ENCODE results near the gene CYSTM1. TPM values are rescaled to one million over a fixed set of nuclear protein-coding genes. Genes with fewer than 3 reads are reported as not detected.
A peak's percentile ranks its signal among the peaks of the same experiment; 100 is the strongest.

CYSTM1 gene
- total RNA-seq, 2 donors from 2014 or later, result 64.9 to 89.5 TPM

DNA sequence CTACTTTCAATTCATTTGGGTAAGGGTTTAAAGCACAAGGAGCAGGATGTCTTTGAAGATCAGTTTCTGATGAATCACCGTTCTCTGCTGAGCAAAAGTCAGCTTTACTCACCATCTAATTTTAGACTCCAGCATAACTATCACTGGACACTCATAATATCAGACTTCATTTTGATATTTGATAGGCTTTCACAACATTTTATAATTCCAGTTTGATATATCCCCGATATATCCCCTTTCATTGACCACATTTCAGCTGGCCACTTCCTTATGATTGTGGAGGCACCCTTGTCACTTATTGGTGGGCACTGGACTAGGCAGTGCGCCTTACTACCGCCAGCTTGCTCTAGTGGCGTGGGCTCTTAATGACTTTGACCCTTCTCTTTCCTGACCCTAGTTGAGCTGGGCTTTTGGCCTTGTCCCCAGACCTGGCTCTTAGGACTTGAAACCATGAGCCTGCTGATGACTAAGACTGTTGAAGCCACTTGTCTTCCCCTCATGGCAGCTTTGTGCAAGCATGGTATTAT lies 46.8 kb downstream of the CYSTM1 start:
- H3K36me3 ChIP-seq, result no peaks in the 10 kb centered on the region
- no peak overlapping the region for H3K4me3 ChIP-seq
- no peak for DNase-seq (ENCODE audit: low spot score)
- H3K27me3 ChIP-seq (replicated peaks; ENCODE audit: insufficient read depth), result no peaks in the 10 kb centered on the region
- peak; percentile 67 for ATAC-seq (ENCODE audit: insufficient number of reproducible peaks, low FRiP score, low read depth)
- no peak overlapping the region for H3K27ac ChIP-seq
- H3K4me1 ChIP-seq (ENCODE audit: control insufficient read depth in 1 of 2, low read depth in 2 of 2), result peaks cover 10 to 41% of the 10 kb centered on the region in 2 donors
- TF ChIP-seq, protein P1, sequence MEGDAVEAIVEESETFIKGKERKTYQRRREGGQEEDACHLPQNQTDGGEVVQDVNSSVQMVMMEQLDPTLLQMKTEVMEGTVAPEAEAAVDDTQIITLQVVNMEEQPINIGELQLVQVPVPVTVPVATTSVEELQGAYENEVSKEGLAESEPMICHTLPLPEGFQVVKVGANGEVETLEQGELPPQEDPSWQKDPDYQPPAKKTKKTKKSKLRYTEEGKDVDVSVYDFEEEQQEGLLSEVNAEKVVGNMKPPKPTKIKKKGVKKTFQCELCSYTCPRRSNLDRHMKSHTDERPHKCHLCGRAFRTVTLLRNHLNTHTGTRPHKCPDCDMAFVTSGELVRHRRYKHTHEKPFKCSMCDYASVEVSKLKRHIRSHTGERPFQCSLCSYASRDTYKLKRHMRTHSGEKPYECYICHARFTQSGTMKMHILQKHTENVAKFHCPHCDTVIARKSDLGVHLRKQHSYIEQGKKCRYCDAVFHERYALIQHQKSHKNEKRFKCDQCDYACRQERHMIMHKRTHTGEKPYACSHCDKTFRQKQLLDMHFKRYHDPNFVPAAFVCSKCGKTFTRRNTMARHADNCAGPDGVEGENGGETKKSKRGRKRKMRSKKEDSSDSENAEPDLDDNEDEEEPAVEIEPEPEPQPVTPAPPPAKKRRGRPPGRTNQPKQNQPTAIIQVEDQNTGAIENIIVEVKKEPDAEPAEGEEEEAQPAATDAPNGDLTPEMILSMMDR (IDR thresholded peaks at IDR 0.05), result no peak
- no peaks in the 10 kb centered on the region for H3K9me3 ChIP-seq

DNA sequence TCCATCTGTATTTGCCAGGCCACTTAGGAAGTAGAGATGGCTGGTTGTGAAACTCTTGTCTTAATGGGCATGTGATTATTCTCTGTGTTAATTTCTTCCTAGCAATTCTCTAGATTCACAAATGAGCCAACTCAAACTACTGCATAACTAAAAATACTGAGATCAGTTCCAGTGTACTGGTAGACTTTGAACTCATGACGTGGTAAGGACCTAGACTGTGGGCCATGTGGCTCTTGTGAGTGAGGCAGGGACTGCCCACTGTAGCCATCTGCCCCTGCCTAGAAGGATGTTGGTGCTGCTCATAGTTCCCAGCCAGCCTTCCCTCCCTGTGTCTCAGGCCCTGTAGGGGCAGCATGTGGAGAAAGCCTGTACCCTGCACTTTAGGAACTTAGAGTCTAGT lies 47.4 kb downstream of the CYSTM1 start:
- TF ChIP-seq, protein P1 (IDR thresholded peaks at IDR 0.05), result no peak
- Histone ChIP-seq H3K27ac (no peak overlapping the region), H3K4me3 (no peak overlapping the region), H3K27me3 (replicated peaks; ENCODE audit: insufficient read depth) (no peaks in the 10 kb centered on the region), H3K9me3 (no peaks in the 10 kb centered on the region), H3K36me3 (no peaks in the 10 kb centered on the region), H3K4me1 (ENCODE audit: control insufficient read depth in 1 of 2, low read depth in 2 of 2) (peaks cover 10 to 41% of the 10 kb centered on the region in 2 donors)
- no peak for ATAC-seq (ENCODE audit: insufficient number of reproducible peaks, low FRiP score, low read depth)
- no peak for DNase-seq (ENCODE audit: low spot score)

DNA sequence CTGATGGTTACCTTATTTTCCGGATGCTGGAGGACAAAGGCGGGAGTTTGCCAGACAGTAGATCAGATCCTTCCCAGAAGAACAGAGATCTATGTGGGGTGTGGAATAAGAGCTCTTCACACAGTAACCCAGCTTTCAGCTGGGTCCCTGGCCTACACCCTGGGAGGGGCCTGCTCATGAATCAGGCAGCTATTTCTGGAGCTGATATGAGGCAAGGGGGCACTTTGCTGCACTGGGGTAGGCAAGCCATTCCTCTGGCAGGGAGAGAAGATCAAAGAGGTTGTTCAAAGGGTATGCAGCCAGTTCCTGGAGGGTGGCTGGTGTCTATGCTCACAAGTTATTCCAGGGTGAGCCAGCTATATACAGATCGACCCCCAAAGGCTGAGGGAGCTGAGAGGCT lies 48.6 kb downstream of the CYSTM1 start:
- TF ChIP-seq, protein P1 (IDR thresholded peaks at IDR 0.05), result no peak
- H3K9me3 ChIP-seq, result no peaks in the 10 kb centered on the region
- peaks cover 10 to 41% of the 10 kb centered on the region in 2 donors for H3K4me1 ChIP-seq (ENCODE audit: control insufficient read depth in 1 of 2, low read depth in 2 of 2)
- H3K4me3 ChIP-seq, result no peak overlapping the region
- no peaks in the 10 kb centered on the region for H3K27me3 ChIP-seq (replicated peaks; ENCODE audit: insufficient read depth)
- no peak for ATAC-seq (ENCODE audit: insufficient number of reproducible peaks, low FRiP score, low read depth)
- no peaks in the 10 kb centered on the region for H3K36me3 ChIP-seq
- DNase-seq (ENCODE audit: low spot score), result no peak
- no peak overlapping the region for H3K27ac ChIP-seq

DNA sequence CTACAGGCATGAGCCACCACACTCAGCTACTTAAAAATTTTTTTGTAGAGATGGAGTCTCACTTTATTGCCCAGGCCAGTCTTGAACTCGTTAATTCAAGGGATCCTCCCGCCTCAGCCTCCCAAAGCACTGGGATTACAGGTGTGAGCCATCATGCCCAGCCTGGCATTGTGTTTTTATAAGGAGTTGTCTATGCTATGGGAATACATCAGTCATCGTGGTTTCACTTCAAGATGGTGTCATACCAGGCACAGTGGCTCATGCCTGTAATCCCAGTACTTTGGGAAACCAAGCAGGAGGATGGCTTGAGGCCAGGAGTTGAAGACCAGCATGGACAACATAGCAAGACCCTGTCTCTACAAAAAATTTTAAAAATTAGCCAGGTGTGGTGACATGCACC lies 49.7 kb downstream of the CYSTM1 start:
- Histone ChIP-seq H3K36me3 (no peaks in the 10 kb centered on the region), H3K4me1 (ENCODE audit: control insufficient read depth in 1 of 2, low read depth in 2 of 2) (peaks cover 9 to 36% of the 10 kb centered on the region in 2 donors), H3K27ac (no peak overlapping the region), H3K4me3 (no peak overlapping the region), H3K27me3 (replicated peaks; ENCODE audit: insufficient read depth) (no peaks in the 10 kb centered on the region), H3K9me3 (no peaks in the 10 kb centered on the region)
- ATAC-seq (ENCODE audit: insufficient number of reproducible peaks, low FRiP score, low read depth) (no peak), DNase-seq (ENCODE audit: low spot score) (no peak)
- TF ChIP-seq, protein P1 (IDR thresholded peaks at IDR 0.05), result no peak

DNA sequence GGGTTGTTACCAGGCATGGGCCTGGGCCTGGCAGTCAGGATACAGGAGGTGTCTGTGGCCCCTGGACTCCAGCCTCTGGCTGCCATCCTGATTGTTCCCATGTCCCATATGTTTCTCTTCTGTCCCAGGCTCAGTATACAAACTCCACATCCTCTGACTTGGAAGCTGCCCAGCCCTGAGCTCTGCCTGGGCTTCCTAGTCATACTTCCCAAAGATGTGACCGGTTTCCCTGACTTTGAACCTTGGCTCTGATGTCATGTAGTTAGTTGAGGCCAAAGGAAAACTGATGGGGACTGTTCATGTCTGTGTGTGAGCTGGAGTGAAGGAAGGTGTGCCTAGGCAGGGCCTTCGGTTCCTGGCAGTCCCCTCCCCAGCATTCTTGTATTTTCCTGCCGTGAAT lies 50.4 kb downstream of the CYSTM1 start:
- H3K9me3 ChIP-seq, result no peaks in the 10 kb centered on the region
- no peak overlapping the region for H3K27ac ChIP-seq
- DNase-seq (ENCODE audit: low spot score) (no peak), ATAC-seq (ENCODE audit: insufficient number of reproducible peaks, low FRiP score, low read depth) (no peak)
- TF ChIP-seq, protein P1 (IDR thresholded peaks at IDR 0.05), result no peak
- H3K4me1 ChIP-seq (ENCODE audit: control insufficient read depth in 1 of 2, low read depth in 2 of 2), result peaks cover 3 to 29% of the 10 kb centered on the region in 2 donors
- no peaks in the 10 kb centered on the region for H3K27me3 ChIP-seq (replicated peaks; ENCODE audit: insufficient read depth)
- no peak overlapping the region for H3K4me3 ChIP-seq
- H3K36me3 ChIP-seq, result no peaks in the 10 kb centered on the region
